Choroid plexus epithelial cell (primary cell): ENCODE results near the gene ADARB2.

Source experiments
- DNase-seq: peaks from one replicate; pipeline ENCODE4 v3.0.0-alpha.2; 2010; ENCODE audit warnings: low read depth
- H3K4me3 ChIP-seq: 2 replicates; pipeline ENCODE4 v1.5.1; 2011; ENCODE audit warnings: low read depth, mild to moderate bottlenecking, control low read depth, low read length, moderate library complexity
- TF ChIP-seq, protein P1 (sequence below): conservative IDR thresholded peaks from 2 replicates; pipeline ENCODE4 v1.5.1; 2011; ENCODE audit warnings: low read depth, mild to moderate bottlenecking, control low read depth, inconsistent platforms, low read length, moderate library complexity

The ADARB2 gene

DNA sequence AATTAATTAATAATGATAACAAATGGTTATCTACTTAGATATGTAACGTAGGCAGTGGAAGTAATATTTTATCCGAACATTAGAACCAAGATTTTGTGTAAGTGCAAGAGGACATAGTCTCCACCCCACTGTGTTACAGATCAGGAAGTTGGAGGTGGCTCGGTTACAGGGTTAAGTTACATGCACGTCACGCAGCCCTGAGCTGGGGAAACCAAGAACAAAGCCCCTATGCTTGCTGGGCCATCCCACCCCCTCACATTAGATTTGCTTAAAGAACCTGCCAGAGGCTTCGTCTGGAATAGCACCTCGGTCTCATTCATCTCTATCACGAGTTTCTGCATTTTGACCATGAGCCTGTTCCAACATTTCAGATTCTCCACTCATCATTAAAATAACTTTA is 214.1 kb downstream of the ADARB2 start:
- TF ChIP-seq, protein P1, sequence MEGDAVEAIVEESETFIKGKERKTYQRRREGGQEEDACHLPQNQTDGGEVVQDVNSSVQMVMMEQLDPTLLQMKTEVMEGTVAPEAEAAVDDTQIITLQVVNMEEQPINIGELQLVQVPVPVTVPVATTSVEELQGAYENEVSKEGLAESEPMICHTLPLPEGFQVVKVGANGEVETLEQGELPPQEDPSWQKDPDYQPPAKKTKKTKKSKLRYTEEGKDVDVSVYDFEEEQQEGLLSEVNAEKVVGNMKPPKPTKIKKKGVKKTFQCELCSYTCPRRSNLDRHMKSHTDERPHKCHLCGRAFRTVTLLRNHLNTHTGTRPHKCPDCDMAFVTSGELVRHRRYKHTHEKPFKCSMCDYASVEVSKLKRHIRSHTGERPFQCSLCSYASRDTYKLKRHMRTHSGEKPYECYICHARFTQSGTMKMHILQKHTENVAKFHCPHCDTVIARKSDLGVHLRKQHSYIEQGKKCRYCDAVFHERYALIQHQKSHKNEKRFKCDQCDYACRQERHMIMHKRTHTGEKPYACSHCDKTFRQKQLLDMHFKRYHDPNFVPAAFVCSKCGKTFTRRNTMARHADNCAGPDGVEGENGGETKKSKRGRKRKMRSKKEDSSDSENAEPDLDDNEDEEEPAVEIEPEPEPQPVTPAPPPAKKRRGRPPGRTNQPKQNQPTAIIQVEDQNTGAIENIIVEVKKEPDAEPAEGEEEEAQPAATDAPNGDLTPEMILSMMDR, result no peak

DNA sequence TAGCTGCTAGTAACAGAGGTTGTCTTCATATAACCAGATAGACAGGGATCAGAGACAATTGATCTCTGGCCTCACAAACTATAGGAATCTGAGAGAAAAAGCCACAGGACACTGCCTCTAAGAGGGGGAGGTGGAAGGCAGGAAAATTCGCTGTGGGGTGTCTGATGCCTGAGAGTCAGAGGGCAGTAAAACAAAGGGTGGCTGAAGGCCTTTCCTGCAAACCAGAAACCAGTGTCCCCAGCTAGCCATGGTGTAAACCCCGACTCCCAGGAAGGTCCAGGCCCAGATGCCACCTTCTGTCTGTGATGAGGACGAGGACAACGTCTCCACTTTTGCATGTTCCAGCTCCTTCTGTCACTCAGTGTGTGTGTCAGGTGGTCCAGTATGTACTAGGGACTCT is 215.1 kb downstream of the ADARB2 start:
- no peak for DNase-seq
- H3K4me3 ChIP-seq, result no peak overlapping the region
- TF ChIP-seq, protein P1, result no peak

More for the DNA sequence above, 214.1 kb downstream of the ADARB2 start:
- H3K4me3 ChIP-seq, result no peak overlapping the region
- DNase-seq, result no peak

DNA sequence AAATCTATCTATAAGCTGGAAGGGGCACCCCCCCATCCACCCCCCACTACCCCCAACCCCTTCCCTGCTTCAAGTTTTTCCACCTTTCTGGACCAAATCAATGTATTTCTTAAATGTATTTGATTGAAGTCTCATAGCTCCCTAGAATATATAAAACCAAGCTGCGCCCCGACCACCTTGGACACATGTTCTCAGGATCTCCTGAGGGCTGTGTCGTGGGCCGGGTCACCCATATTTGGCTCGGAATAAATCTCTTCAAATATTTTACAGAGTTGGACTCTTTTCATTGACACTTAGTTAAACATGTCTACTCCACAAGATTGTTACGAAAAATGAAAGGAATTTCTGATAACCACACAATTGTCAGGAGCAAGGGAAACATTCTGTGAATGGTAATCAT is 215.6 kb downstream of the ADARB2 start:
- TF ChIP-seq, protein P1, result no peak
- no peak for DNase-seq
- no peak overlapping the region for H3K4me3 ChIP-seq

DNA sequence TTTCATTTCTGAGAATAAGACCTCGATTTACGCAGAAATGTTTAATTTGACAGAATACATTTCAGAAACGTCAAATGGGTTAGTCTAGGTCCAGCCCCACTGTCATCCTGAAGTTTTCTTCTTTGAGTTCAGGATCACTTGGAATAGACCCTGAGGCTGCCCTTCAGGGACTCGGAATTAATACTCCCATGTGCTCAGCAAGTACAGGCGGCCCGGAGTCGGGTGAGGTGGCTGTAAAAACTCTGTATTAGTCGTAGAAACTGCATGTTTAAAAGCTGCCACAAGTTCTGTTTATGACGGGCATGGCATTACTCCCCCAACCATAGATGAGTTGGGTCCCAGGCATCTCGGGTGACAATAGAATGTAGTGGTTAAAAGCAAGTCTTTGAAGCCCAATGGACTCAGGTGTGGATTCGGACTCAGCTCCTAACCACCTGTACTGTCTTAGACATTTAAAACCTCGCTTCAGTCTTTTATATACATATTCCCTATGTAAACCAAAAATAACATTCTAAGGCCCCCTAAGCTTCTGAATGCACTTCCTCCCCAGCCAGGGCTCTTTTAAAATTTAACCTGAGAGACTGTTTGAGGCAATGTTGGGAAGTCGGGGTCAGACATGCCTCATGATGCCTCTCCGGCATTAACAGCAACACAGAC is 216.3 kb downstream of the ADARB2 start:
- TF ChIP-seq, protein P1, result no peak
- DNase-seq, result no peak
- H3K4me3 ChIP-seq, result no peak overlapping the region

DNA sequence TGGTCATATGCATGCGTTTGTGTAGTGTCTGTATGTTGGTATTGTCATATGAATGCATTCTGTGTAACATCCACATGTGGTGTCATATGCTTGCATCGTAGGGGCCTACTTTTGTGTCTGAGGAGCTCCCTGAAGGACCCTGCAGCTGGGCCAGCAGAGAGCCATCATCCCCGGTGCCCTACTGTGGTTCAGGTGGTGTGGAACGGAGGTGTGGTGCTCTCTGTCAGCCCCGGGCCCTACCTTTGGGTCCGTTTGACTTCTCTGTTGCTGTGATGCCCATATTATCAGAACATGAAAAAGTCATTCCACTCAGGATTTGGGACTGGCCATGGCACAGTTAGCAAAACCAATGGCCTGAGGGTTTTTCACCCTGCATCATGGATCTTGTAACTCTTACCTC is 217.9 kb downstream of the ADARB2 start:
- no peak for DNase-seq
- TF ChIP-seq, protein P1, result no peak
- H3K4me3 ChIP-seq, result no peak overlapping the region

DNA sequence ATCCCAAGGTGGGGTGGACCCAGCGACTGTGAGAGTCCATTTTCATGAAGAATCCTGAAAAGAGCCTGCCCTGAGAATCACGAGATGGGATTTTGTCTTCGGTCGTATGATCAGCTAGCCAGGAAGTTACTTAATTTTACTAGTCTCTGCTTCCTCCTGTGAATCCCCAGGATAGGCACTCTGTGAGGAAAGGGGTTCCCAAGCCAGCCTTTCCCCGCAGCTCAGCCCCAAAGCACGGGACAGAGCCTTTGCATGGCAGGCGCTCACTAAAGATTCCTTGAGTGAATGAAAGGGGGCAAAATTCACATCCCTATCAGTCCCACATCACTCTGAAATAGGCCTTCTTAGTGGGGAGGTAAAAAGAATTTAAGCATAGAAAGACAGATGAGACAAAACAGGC is 219.6 kb downstream of the ADARB2 start:
- H3K4me3 ChIP-seq, result no peak overlapping the region
- TF ChIP-seq, protein P1, result no peak
- DNase-seq, result no peak

DNA sequence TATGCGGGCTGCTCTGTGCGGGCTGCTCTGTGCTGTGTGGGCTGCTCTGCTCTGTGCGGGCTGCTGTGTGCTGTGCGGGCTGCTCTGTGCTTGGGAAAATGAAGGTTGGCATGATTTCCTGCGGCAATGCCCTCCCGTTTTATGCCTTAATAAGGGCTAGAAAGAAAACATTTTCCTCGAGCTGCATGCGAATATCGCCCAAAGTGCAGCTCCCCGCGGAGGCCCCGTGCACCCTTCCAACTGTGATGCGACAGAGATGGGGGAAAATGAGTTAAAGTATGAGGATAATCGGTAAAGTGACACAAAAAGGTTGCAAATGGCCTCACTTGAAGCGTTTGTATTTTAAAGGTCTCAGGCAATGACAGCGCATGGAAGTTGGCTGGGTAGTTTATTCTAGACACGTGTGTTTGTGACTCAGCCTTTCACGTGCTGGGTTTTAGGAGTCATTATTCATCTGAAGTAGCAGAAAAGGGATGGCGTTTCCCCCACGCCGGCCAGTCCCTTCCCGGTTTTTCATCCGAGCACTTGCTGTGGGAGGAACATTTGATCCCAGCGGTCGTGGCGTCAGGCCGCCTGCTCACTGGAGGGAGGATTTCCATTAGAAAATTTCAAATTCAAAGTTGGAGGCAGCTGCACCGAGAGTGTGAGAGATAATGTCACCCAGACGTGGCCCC is 220.7 kb downstream of the ADARB2 start:
- TF ChIP-seq, protein P1, result no peak
- H3K4me3 ChIP-seq, result no peak overlapping the region
- no peak for DNase-seq
